Hepatic stellate cell (primary cell): ENCODE results near the gene SLC39A1.
"Not testable (repeated sequence)": the region's sequence is repeated elsewhere in the genome, so short reads cannot be mapped to it uniquely, and the experiment has no call there.

Experiments used
- DNase-seq: peaks from one replicate; pipeline ENCODE4 v3.0.0; 2011; ENCODE audit warnings: low spot score

SLC39A1 gene

GRCh38 chr1:153932156-153933131 lies 30.9 kb downstream of the SLC39A1 start:
- DNase-seq: no peak

GRCh38 chr1:153929981-153930948 lies 33.1 kb downstream of the SLC39A1 start:
- DNase-seq: no peak

GRCh38 chr1:153929426-153929825 lies 33.9 kb downstream of the SLC39A1 start:
- no peak for DNase-seq

- peak; percentile 27 for DNase-seq
Observed at GRCh38 chr1:153928791-153929341, 34.5 kb downstream of the SLC39A1 start.

- DNase-seq: no peak
Observed at GRCh38 chr1:153928245-153928644, 35.1 kb downstream of the SLC39A1 start.

- no peak for DNase-seq
Observed at GRCh38 chr1:153926405-153926804, 36.9 kb downstream of the SLC39A1 start.

- DNase-seq: peak; percentile 99
Observed at GRCh38 chr1:153922972-153923925, 40.1 kb downstream of the SLC39A1 start, which contains the start of gene GATAD2B. GATAD2B (minus strand) TSS chr1:153922972; CDS start chr1:153828347, 94,625 bp downstream.

- DNase-seq: peak; percentile 19
Observed at GRCh38 chr1:153922076-153922971, 41.0 kb downstream of the SLC39A1 start.

GRCh38 chr1:153921803-153922075 lies 41.6 kb downstream of the SLC39A1 start:
- no peak for DNase-seq

- DNase-seq: no peak
Observed at GRCh38 chr1:153921080-153921802, 42.1 kb downstream of the SLC39A1 start.

- peak; percentile 25 for DNase-seq
Observed at GRCh38 chr1:153919876-153920852, 43.2 kb downstream of the SLC39A1 start.

- DNase-seq: no peak
Observed at GRCh38 chr1:153916297-153916696, 47.0 kb downstream of the SLC39A1 start.

GRCh38 chr1:153912349-153912748 lies 51.0 kb downstream of the SLC39A1 start:
- DNase-seq: no peak

GRCh38 chr1:153910560-153910959 lies 52.8 kb downstream of the SLC39A1 start:
- not testable (repeated sequence) for DNase-seq
